H9 (cell line): Measurements from ENCODE around the gene NCL. TPM values are rescaled to one million over a fixed set of nuclear protein-coding genes. Genes with fewer than 3 reads are reported as not detected.

Experiments
- DNase-seq: peaks from one replicate; pipeline ENCODE4 v3.0.0-alpha.2; 2017
- H2AFZ ChIP-seq: one replicate; pipeline ENCODE4 v1.6.1; 2013; ENCODE audit warnings: mild to moderate bottlenecking, low read length, control low read depth, moderate library complexity
- H2AK5ac ChIP-seq: 2 replicates; pipeline ENCODE4 v1.6.1; 2013; ENCODE audit warnings: low read length, control low read depth, mixed read lengths; ENCODE audit not compliant: insufficient read length
- H2BK120ac ChIP-seq: one replicate; pipeline ENCODE4 v1.6.1; 2013; ENCODE audit warnings: low read depth, mild to moderate bottlenecking, low read length, control low read depth, inconsistent platforms; ENCODE audit not compliant: poor library complexity, severe bottlenecking
- H2BK12ac ChIP-seq: 2 replicates; pipeline ENCODE4 v1.6.1; 2013; ENCODE audit warnings: low read length, control low read depth, mixed read lengths, low read depth; ENCODE audit not compliant: insufficient read length
- H2BK15ac ChIP-seq: 2 replicates; pipeline ENCODE4 v1.6.1; 2013; ENCODE audit warnings: low read depth, low read length, control low read depth
- H2BK20ac ChIP-seq: one replicate; pipeline ENCODE4 v1.6.1; 2013; ENCODE audit warnings: low read depth, mild to moderate bottlenecking, low read length, control low read depth, inconsistent platforms; ENCODE audit not compliant: poor library complexity, severe bottlenecking
- H2BK5ac ChIP-seq: 2 replicates; pipeline ENCODE4 v1.6.1; 2013; ENCODE audit warnings: low read length, control low read depth, mixed read lengths; ENCODE audit not compliant: insufficient read length
- H3K14ac ChIP-seq: 2 replicates; pipeline ENCODE4 v1.6.1; 2013; ENCODE audit warnings: low read length, control low read depth; ENCODE audit not compliant: insufficient read depth
- H3K18ac ChIP-seq: 2 replicates; pipeline ENCODE4 v1.6.1; 2013; ENCODE audit warnings: low read depth, mild to moderate bottlenecking, mixed read lengths, low read length, control low read depth; ENCODE audit not compliant: insufficient read length
- H3K23ac ChIP-seq: 2 replicates; pipeline ENCODE4 v1.6.1; 2013; ENCODE audit warnings: low read length, control low read depth, mixed read lengths, low read depth; ENCODE audit not compliant: insufficient read length
- H3K23me2 ChIP-seq: 2 replicates; pipeline ENCODE4 v1.6.1; 2013; ENCODE audit warnings: low read depth, mild to moderate bottlenecking, mixed read lengths, low read length, control low read depth; ENCODE audit not compliant: insufficient read length, poor library complexity, severe bottlenecking
- H3K27ac ChIP-seq: 2 replicates; pipeline ENCODE4 v1.5.1; 2013; ENCODE audit warnings: low read length, control low read depth, mixed read lengths, low read depth; ENCODE audit not compliant: insufficient read length
- H3K27me3 ChIP-seq: 2 replicates; pipeline ENCODE4 v1.6.1; 2013; ENCODE audit warnings: low read length, control low read depth, inconsistent platforms; ENCODE audit not compliant: insufficient read depth
- H3K4ac ChIP-seq: 2 replicates; pipeline ENCODE4 v1.6.1; 2013; ENCODE audit warnings: low read depth, mild to moderate bottlenecking, control low read depth, inconsistent platforms, low read length, moderate library complexity
- H3K4me1 ChIP-seq: 2 replicates; pipeline ENCODE4 v1.6.1; 2013; ENCODE audit warnings: low read length, control low read depth, inconsistent platforms; ENCODE audit not compliant: insufficient read depth
- H3K4me2 ChIP-seq: 2 replicates; pipeline ENCODE4 v1.6.1; 2013; ENCODE audit warnings: low read length, control low read depth, mixed read lengths; ENCODE audit not compliant: insufficient read length, insufficient read depth
- H3K56ac ChIP-seq: 2 replicates; pipeline ENCODE4 v1.6.1; 2013; ENCODE audit warnings: low read depth, mild to moderate bottlenecking, mixed read lengths, low read length, control low read depth; ENCODE audit not compliant: insufficient read length
- H3K79me1 ChIP-seq: 2 replicates; pipeline ENCODE4 v1.6.1; 2013; ENCODE audit warnings: low read depth, mild to moderate bottlenecking, moderate library complexity, low read length, control low read depth, inconsistent platforms; ENCODE audit not compliant: insufficient read depth, poor library complexity, severe bottlenecking
- H3K79me2 ChIP-seq: 2 replicates; pipeline ENCODE4 v1.6.1; 2013; ENCODE audit warnings: low read length, control low read depth, inconsistent platforms; ENCODE audit not compliant: insufficient read depth
- H3K9ac ChIP-seq: 2 replicates; pipeline ENCODE4 v1.6.1; 2013; ENCODE audit warnings: low read length, control low read depth, mixed read lengths; ENCODE audit not compliant: insufficient read length; ENCODE audit errors: extremely low read depth
- H3K9me3 ChIP-seq: one replicate; pipeline ENCODE4 v1.6.1; 2013; ENCODE audit warnings: low read depth, low read length, inconsistent platforms; ENCODE audit not compliant: control insufficient read depth
- H3T11ph ChIP-seq: one replicate; pipeline ENCODE4 v1.6.1; 2013; ENCODE audit warnings: mild to moderate bottlenecking, low read length, control low read depth, inconsistent platforms
- H4K20me1 ChIP-seq: one replicate; pipeline ENCODE4 v1.6.1; 2013; ENCODE audit not compliant: control insufficient read depth, insufficient read length, insufficient read depth
- H4K5ac ChIP-seq: 2 replicates; pipeline ENCODE4 v1.6.1; 2013; ENCODE audit warnings: low read depth, mild to moderate bottlenecking, mixed read lengths, low read length, control low read depth; ENCODE audit not compliant: insufficient read length
- H4K8ac ChIP-seq: replicated peaks from 2 replicates; pipeline ENCODE4 v1.6.1; 2013; ENCODE audit warnings: low read length, control low read depth, mixed read lengths, low read depth; ENCODE audit not compliant: insufficient read length
- H4K91ac ChIP-seq: 2 replicates; pipeline ENCODE4 v1.6.1; 2013; ENCODE audit warnings: low read depth, mild to moderate bottlenecking, moderate library complexity, mixed read lengths, low read length, control low read depth; ENCODE audit not compliant: insufficient read length
- H3K27ac Mint-ChIP-seq, 3 experiments: 2 replicates in 2 of 3; 3 replicates in 1 of 3; pipeline ENCODE4 v1.8.0; 2020 to 2021; ENCODE audit warnings: mixed read lengths in 3 of 3, mild to moderate bottlenecking in 1 of 3, moderate library complexity in 1 of 3
- H3K27me3 Mint-ChIP-seq: 2 replicates; pipeline ENCODE4 v1.8.0; 2021; ENCODE audit warnings: low read depth, mild to moderate bottlenecking, moderate library complexity, mixed read lengths
- H3K36me3 Mint-ChIP-seq, 3 experiments: 2 replicates in 2 of 3; 3 replicates in 1 of 3; pipeline ENCODE4 v1.8.0; 2020 to 2021; ENCODE audit warnings: low read depth in 3 of 3, mixed read lengths in 3 of 3; ENCODE audit not compliant: insufficient read depth in 1 of 3
- H3K4me1 Mint-ChIP-seq, 2 experiments: 2 replicates each; pipeline ENCODE4 v1.8.0; 2020; ENCODE audit warnings: mixed read lengths in 2 of 2
- H3K4me3 Mint-ChIP-seq, 2 experiments: 2 replicates in 1 of 2; 3 replicates in 1 of 2; pipeline ENCODE4 v1.8.0; 2020 to 2021; ENCODE audit warnings: mild to moderate bottlenecking in 2 of 2, mixed read lengths in 2 of 2, moderate library complexity in 1 of 2
- H3K9me3 Mint-ChIP-seq, 2 experiments: 2 replicates in 1 of 2; 3 replicates in 1 of 2; pipeline ENCODE4 v1.8.0; 2020; ENCODE audit warnings: mild to moderate bottlenecking in 2 of 2, mixed read lengths in 2 of 2, moderate library complexity in 1 of 2
- CTCF ChIP-seq: fragments of 200-600 bp; sonication (generic); conservative IDR thresholded peaks from 3 replicates; pipeline ENCODE4 v1.8.0; 2021; ENCODE audit warnings: antibody characterized with exemption, mild to moderate bottlenecking
- WGBS: extraction: QIAGEN DNeasy Blood & Tissue Kit; methylation state at CpG from one replicate; pipeline ENCODE4 v1.1.7; 2013; ENCODE audit warnings: missing lambda C conversion rate, low lambda C conversion rate, mixed read lengths; ENCODE audit not compliant: insufficient read length; ENCODE audit errors: extremely low coverage; 5-methylcytosine and 5-hydroxymethylcytosine counted together
- total RNA-seq: library from RNA; stranded (reverse); gene quantifications from 2 replicates; pipeline ENCODE4 v1.2.1, GENCODE V29; 2021

NCL gene
- total RNA-seq, 1 experiment from 2014 or later, result 1,269 TPM

GRCh38 chr2:231418820-231419640, 45.3 kb downstream of the NCL start:
- H3K4me3 Mint-ChIP-seq, result no peak overlapping the region
- H3K27me3 Mint-ChIP-seq, result no peaks in the 10 kb centered on the region; the same call in none of the 2 replicates
- H3K36me3 Mint-ChIP-seq, result peaks cover 0 to 2% (median 1%) of the 10 kb centered on the region in 3 experiments; a peak in 5 of 7 replicates
- Histone ChIP-seq H3K4me1 (peaks cover 4% of the 10 kb centered on the region; the same call in 1 of the 2 replicates), H3K18ac (no peak overlapping the region), H3K27me3 (no peaks in the 10 kb centered on the region), H3K4me2 (no peak overlapping the region), H4K5ac (no peak overlapping the region), H4K91ac (no peak overlapping the region), H2AK5ac (no peak overlapping the region), H4K20me1 (no peaks in the 10 kb centered on the region), H3K79me1 (no peaks in the 10 kb centered on the region), H2BK120ac (no peak overlapping the region), H4K8ac (no peak overlapping the region), H3K27ac (no peak overlapping the region), H2BK12ac (no peak overlapping the region), H3K14ac (no peak overlapping the region), H3K79me2 (no peaks in the 10 kb centered on the region), H3T11ph (no peak overlapping the region), H2BK15ac (no peak overlapping the region), H3K23me2 (no peaks in the 10 kb centered on the region), H3K9ac (no peak overlapping the region), H3K23ac (no peak overlapping the region), H3K56ac (no peak overlapping the region), H2BK5ac (no peak overlapping the region), H2BK20ac (no peak overlapping the region), H3K4ac (no peak overlapping the region), H2AFZ (no peak overlapping the region), H3K9me3 (no peaks in the 10 kb centered on the region)
- no CpG with 5 or more reads among the region's 26 CpGs for WGBS
- no peak for TF ChIP-seq CTCF
- H3K9me3 Mint-ChIP-seq, result no peaks in the 10 kb centered on the region
- no peak for DNase-seq
- H3K4me1 Mint-ChIP-seq, result peaks cover 11 to 14% of the 10 kb centered on the region in 2 experiments
- peak overlapping the region in 1 of 3 experiments; percentile 54; a peak in 1 of 7 replicates for H3K27ac Mint-ChIP-seq
